DMS 273 (cell line): ENCODE measurements around the gene CDH23.

Experiments used
- DNase-seq: peaks from one replicate; lab custom pipeline; 2025; ENCODE audit not compliant: unreplicated experiment; lab: John Stamatoyannopoulos, UW

CDH23 gene

DNA sequence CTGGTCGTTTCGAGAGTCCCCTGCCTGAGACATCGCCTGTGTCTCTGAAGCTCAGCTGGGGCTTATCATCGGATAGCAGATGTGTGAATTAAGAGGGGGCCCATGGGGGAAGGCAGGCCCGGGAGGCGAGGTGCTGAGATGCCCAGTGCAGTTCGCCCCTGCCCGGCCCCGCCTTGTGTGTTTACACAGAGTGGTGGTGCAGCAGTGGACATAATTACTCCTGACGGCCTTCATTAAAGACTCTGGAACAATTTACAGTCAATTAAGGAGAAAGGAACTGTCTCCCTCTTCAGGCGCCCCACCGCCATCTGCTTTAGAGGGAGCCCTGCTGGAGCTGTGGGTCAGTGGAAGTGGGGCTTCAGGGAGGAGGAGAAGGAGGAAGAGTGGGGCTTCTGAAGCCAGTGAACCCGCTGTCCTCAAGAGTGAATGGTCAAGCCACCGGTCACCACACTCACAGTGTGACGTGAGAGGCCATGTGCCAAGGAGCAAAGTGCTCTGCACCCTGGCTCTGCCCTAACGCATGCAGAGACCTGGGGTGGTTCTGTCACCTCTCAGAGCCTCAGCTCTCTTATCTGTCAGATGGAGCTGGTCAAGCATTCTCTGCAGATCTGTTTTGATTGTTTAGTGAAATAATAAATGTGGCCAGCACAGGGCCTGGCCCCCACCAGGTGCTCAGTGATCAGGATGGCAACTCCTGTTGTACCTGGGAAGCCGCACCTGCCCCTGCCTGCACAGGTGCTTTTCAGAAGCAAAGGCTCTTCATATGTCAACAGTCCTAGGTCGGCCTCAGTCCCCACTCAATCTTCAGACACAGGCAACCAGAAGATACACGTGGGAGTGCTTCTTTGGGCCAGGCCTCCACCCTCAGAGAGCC, 65.6 kb downstream of the CDH23 start:
- peak; percentile 18 for DNase-seq

DNA sequence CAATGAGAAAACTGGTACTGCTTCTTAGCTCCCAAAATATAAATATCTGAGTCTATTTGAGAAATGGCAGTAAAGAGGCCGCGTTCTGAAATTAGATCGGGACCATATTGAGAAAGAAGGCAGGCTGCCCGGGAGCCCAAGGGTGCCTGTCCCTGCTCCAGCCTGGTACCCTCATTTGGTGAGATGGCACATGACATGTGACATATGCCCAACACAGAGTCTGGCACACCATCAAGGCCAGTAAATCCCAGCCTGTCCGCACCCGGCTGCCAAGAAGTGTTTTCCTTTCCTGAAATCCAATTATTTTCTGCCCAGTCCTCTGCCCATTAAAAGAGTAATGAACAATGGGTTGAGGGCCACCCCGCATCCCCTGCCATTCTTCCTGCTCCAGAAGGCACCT, 66.4 kb downstream of the CDH23 start:
- no peak for DNase-seq

DNA sequence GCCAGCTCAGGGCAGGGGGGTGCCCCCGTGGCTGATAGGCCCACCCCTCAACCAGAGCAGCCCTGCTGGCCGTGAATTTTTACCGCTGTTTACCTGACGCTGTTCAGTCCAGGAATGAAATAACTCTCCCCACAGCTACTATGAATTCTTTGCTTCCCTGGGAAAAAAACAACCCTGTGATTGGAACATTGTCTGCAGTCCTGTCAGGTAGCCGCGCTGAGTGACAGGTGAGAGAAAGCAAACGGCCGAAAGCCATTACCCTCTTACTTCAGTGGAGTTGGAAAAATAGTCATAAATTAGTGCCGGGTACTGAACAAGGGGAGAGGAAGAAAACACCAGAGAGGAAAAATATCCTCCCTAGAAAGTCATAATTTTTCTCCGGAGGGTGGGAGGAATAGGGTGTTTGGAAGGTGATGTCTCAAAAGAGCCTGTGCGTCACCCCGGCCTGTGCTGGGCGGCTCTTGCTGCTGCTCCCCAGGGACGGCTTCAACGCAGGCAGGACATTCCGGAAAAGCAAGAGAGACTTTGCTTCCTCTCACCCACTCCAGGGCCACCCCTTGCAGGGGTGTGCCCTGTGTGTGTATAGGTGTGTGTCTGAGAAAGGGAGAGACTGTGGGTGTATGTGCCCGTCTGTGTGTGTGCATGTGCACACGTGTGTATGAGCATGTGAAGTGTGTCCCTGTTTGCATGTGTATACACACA, 69.0 kb downstream of the CDH23 start:
- DNase-seq: no peak

DNA sequence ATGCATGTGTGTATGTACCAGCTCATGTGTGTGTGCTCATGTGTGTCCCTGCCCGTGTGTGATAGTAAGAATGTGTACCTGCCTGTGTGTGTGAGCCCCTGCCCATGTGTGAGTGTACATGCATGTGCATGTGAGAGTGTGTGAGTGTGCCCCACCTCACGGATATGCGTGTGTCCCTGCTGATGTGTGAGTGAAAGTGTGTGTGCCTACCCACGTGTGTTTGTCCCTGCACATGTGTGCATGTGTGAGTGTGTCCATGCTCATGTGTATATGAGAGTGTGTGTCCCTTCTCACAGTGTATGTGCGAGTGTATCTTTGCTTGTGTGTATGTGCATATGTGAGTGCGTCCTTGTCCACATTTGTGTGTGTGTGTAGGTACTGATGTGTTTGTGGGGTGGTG, 69.6 kb downstream of the CDH23 start:
- no peak for DNase-seq

GRCh38 chr10:71467161-71467560, 70.4 kb downstream of the CDH23 start:
- DNase-seq: no peak

DNA sequence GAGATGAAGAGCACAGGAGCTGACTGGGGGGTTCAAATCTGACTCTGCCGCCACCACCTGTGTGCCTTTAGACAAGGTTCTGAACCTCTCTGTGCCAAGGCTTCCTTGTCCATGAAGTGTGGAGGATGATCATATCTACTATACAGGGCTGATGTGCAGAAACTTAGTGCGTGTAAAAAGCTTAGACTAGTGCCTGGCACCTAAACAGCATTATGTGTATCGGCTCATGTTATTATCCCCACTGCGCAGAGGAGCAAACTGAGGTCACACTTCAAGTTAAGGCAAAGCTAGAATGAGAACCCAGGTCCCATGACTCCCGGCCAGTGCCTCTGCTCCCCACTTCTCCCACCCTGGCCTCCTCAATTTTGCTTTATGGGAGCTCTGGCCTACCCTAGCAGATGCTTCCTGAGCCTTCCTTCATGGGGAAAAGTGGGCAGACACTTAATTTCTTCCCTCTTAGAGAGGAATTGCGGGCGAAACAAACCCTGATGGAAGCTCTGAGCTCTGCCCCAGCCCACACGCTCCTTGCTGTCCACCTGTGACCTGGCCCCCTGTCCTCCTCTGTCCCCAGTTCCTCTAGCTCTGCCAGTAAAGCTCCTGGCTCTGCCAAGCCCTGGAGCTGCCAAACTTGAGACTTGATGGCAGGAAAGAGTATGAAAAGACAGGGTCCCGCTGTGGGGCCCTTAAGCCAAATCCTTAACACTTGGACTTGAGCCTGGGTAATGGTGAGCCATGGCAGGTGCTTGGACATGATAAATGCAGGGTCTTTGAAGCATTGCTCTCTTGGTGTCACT, 71.0 kb downstream of the CDH23 start:
- DNase-seq: no peak

DNA sequence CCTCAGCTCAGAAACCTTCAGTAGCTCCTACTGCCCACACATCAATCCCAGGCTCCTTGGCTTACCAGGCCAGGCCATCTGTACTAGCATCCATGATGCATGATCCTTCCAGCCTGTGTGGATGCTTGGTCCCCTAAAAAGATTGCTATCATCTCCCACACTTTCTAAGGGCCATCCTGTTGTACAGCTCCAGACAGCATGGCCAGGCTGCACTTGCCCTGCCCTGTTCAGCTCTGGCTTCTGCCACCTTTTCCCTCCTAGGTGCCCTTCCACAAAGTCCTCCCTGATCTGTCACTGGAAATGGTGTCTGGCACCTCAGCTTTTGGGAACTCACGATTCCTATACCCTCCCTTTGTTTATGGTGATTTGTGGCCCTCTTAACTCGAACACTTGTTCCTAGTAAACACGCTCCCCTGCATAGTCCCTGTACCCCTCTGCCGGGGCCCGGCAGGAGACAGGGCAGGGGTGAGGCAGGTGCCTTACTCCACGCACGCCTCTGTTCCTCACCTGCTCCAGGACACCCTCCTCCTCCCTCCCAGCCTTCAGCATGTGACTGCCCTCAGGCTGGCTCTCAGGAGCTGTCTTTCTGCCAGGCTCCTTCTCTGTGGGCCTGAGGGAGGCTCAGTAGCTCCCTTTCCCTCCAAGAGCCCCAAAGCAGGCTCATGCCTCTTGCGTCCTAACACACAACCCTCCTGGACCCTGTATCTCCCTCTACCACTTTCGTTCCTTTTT, 71.8 kb downstream of the CDH23 start:
- no peak for DNase-seq

- no peak for DNase-seq
Measured at GRCh38 chr10:71471006-71471405, 74.3 kb downstream of the CDH23 start.

- DNase-seq: peak; percentile 11
Measured at GRCh38 chr10:71471957-71472365, 75.2 kb downstream of the CDH23 start.

- DNase-seq: no peak
Measured at GRCh38 chr10:71472466-71472865, 75.7 kb downstream of the CDH23 start.

- no peak for DNase-seq
Measured at GRCh38 chr10:71472912-71473311, 76.2 kb downstream of the CDH23 start.

DNA sequence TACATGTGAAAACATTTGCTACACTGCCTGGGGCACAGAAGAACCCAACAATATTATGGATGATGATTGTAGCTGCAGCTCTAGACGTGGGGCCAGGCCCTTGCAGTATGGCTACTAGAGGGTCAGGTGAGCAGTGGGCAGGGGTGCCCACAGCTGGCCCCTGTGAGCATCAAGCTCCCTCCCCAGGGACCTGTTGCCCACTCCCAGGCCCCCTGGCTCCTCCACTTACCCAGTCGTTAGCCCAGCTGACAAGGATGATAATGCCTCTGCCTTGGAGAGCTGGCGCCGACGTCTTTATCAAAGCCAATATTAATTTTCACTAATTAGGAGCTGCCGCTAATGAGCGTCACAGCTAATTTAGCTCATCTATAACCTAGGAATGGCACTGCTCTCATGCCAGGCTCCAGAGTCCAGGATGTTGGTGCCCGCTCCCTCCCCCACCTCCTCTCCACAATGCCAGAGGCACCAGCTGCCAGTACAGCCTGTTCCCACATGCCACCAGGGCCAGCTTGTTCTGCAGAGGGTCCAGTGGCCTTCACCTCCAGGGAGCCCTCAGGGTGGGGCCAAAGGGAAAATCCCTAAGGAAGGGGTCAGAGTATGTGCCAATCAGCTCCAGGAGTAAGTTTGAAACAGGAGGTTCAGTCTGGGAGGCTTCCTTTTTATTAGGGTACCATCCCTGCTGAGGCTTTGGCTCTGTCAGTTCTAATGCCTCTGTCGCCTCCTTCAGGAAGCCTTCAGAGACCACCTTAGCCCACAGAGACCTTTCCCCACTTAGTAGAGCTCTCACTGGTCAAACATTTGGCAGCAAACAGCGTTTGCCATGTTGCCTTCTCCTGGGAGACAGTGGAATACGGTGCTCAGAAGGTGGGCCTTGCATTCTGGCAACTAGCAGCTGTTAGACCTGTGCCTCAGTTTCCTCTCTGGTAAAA, 77.2 kb downstream of the CDH23 start:
- DNase-seq: peak; percentile 41

GRCh38 chr10:71474702-71475242, 78.1 kb downstream of the CDH23 start:
- DNase-seq: no peak

- DNase-seq: peak; percentile 82
Measured at GRCh38 chr10:71475243-71475871, 78.6 kb downstream of the CDH23 start.

- DNase-seq: no peak
Measured at GRCh38 chr10:71476228-71477011, 79.7 kb downstream of the CDH23 start.

- no peak for DNase-seq
Measured at GRCh38 chr10:71478173-71478572, 81.5 kb downstream of the CDH23 start.

- DNase-seq: no peak
Measured at GRCh38 chr10:71478813-71479365, 82.2 kb downstream of the CDH23 start.

DNA sequence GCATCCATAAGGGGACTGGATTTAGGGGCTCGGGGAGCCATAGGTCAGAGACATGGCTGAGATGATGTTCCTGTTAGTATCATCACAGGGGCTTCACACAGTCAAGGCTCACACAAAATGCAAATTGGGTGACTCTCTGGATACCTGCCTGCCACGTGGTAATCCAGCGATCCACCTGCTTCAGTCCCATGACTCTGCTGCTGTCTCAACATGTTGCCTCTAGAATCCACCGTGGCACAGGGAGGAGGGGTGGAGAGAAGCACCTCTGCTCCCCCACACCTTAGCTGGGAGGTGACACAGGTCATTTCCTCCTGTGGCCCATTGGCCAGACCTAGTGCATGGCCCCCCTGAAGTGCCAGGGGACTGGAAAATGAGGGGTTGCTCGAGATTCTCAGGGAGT, 83.1 kb downstream of the CDH23 start:
- DNase-seq: no peak
